Upper lobe of left lung (tissue), 4 donors: Measurements from ENCODE around the gene ASGR1.
"Not testable (repeated sequence)": the region's sequence is repeated elsewhere in the genome, so short reads cannot be mapped to it uniquely, and the experiment has no call there.

ENCODE experiments used
- EP300 ChIP-seq, 4 donors: sonication (generic); formaldehyde crosslinking; IDR thresholded peaks; one replicate each; pipeline ENCODE4 v1.5.1; 2017; ENCODE audit warnings: antibody characterized with exemption in 4 of 4, control low read depth in 2 of 4
- POLR2AphosphoS5 ChIP-seq, 2 donors: sonication (generic); formaldehyde crosslinking; IDR thresholded peaks; one replicate each; pipeline ENCODE4 v1.5.1; 2017; ENCODE audit warnings: antibody characterized with exemption in 2 of 2
- TF ChIP-seq, protein P1 (sequence below), 6 experiments: fragments of 450-650 bp in 4 of 6; fragments of 200-600 bp in 2 of 6; sonication (generic) in 2 of 6; IDR thresholded peaks; one replicate each; pipeline ENCODE4 v1.5.1; 2016 to 2019; ENCODE audit warnings: antibody characterized with exemption in 6 of 6

DNA sequence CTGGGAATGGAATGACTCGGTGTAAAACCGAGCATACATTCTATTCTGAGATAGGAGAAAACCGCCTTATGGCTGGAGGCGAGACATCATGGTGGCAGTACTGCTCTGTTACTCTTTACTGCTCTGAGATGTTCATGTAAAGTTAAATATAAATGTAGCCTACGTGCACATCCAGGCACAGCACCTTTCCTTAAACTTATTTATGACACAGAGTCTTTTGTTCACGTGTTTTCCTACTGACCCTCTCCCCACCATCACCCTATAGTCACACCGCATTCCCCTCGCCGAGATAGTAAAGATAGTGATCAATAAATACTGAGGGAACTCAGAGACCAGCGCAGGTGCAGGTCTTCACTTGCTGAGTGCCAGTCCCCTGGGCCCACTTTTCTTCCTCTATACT, 19.6 kb downstream of the ASGR1 start:
- not testable (repeated sequence) for TF ChIP-seq EP300, POLR2AphosphoS5 (IDR thresholded peaks at IDR 0.05)
- TF ChIP-seq, protein P1, sequence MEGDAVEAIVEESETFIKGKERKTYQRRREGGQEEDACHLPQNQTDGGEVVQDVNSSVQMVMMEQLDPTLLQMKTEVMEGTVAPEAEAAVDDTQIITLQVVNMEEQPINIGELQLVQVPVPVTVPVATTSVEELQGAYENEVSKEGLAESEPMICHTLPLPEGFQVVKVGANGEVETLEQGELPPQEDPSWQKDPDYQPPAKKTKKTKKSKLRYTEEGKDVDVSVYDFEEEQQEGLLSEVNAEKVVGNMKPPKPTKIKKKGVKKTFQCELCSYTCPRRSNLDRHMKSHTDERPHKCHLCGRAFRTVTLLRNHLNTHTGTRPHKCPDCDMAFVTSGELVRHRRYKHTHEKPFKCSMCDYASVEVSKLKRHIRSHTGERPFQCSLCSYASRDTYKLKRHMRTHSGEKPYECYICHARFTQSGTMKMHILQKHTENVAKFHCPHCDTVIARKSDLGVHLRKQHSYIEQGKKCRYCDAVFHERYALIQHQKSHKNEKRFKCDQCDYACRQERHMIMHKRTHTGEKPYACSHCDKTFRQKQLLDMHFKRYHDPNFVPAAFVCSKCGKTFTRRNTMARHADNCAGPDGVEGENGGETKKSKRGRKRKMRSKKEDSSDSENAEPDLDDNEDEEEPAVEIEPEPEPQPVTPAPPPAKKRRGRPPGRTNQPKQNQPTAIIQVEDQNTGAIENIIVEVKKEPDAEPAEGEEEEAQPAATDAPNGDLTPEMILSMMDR (IDR thresholded peaks at IDR 0.05) = not testable (repeated sequence)
